Measurements from ENCODE around the gene GPR17. TPM values are rescaled to one million over a fixed set of nuclear protein-coding genes. Genes with fewer than 3 reads are reported as not detected.

Gene GPR17
- total RNA-seq, 2 experiments from 2014 or later: not detected

DNA sequence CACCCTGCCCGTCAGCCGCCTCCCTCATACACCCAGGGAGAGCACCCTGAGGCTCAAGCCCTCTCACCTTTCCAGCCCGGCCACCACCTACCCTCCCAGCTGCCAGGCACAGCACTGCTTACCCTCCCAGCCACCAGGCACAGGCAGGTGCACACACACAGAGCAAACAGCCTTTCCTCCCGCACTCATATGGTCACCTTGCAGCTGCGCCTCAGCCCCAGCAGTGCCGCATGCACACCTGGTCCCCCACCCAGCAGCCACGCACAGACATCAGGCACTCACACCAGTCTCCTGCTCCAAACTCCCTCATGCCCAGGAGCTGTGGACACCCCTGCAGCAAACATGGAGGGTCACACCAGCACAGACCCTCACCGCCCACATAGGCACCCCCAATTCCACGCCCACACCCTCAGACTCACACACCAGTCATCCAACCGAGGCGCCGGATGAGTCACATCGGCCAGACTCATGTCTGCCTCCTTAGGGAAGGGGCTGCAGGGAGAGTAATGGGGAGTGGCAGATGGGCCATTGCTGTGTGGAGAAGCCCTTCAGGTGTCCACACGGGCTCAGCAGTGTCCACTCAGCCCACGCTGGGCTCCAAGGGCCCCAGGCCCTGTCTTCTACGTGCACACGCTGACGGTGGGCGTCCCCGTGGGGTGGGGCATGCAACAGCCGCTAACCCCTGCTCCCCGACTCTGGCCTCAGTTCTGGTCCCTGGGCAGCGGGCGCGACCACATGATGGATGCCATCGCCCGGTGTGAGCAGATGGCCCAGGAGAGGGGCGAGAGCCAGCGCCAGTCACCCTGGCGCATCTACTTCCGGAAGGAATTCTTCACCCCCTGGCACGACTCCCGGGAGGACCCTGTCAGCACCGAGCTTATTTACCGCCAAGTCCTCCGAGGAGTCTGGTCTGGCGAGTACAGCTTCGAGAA lies 22.3 kb upstream of the GPR17 start:
- H3K9me3 Mint-ChIP-seq: no peaks in the 10 kb centered on the region
- no peak for TF ChIP-seq CTCF (IDR thresholded peaks at IDR 0.05)
- no peaks in the 10 kb centered on the region for H3K4me1 Mint-ChIP-seq (ENCODE audit: low read depth)
- no peaks in the 10 kb centered on the region for H3K36me3 Mint-ChIP-seq (ENCODE audit: low read depth)
- ATAC-seq (no peak), DNase-seq (no peak)
- POLR2A ChIA-PET: interaction anchor here (0.6 kb wide), 1 partner anchor 32 kb away, joined by 4 read pairs; no protein-coding TSS in a partner anchor
- intact Hi-C loops (cut with micrococcal nuclease): no loop called here
- H3K4me3 Mint-ChIP-seq: no peak overlapping the region
- CTCF ChIA-PET: interaction anchor here (0.9 kb wide), 1 partner anchor 97 kb away, joined by 3 read pairs; no protein-coding TSS in a partner anchor
- no peak overlapping the region for H3K27ac Mint-ChIP-seq
- no peaks in the 10 kb centered on the region for H3K27me3 Mint-ChIP-seq

DNA sequence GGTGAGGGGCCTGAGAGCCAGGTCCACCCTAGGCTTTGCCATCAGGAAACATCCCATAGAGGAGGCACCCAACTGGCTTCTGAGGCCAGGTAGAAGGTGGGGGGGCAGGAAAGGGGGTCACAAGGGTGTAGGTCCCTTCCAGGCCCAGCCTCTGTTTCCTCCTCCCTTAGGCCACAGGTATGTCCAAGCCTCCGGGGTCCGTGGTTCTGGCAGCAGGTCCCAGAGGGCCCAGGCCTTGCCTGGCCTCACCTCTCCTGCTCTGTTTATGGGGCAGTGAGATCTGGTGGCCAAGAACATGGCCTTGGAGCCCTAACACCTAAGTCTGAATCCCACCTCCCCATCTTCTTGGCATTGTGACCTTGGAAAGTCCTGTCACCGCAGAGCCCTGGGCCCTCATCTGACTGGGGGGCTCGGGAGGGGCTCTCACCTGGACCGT lies 21.6 kb upstream of the GPR17 start:
- POLR2A ChIA-PET: no interaction called here
- Mint-ChIP-seq H3K4me3 (no peak overlapping the region), H3K9me3 (no peaks in the 10 kb centered on the region), H3K27ac (no peak overlapping the region), H3K4me1 (ENCODE audit: low read depth) (no peaks in the 10 kb centered on the region), H3K36me3 (ENCODE audit: low read depth) (no peaks in the 10 kb centered on the region), H3K27me3 (no peaks in the 10 kb centered on the region)
- ATAC-seq (no peak), DNase-seq (no peak)
- no peak for TF ChIP-seq CTCF (IDR thresholded peaks at IDR 0.05)
- intact Hi-C loops (cut with micrococcal nuclease): no loop called here
- CTCF ChIA-PET: interaction anchor here (0.9 kb wide), 1 partner anchor 96 kb away, joined by 3 read pairs; no protein-coding TSS in a partner anchor

DNA sequence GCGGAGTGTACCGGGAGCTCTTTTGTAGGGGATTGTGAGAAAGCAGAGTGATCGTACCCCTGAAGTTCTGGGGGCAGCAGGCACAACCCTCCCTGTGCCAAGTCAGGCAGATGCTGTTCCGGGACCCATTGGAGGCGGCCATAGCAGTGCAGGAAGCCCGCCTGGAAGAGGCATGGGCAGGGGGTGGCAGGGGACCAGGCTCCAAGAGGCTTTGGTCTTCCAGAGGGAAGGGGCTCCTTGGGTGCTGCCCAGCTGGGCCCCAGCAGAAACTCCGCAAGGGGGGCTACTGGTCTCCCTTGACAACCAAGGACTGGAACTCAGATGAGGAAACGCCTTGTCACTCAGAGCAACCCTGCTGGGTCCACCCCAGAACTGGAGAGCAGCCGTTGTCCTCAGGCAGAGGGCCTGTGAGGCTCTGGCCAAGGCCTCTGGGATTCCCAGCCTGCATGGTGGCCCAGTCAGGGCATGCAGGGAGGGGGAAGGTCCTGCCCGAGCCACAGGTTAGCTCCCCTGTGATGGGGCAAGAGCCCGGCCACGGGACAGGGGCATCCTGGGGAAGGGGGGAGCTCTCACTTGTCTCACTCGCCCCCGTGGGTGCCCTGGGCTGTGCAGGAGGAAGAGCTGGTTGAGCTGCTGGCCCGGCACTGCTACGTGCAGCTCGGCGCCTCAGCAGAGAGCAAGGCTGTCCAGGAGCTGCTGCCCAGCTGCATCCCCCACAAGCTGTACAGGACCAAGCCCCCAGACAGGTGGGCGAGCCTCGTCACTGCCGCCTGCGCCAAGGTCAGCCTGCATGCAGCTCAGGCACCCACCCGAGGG lies 21.0 kb upstream of the GPR17 start:
- Mint-ChIP-seq H3K36me3 (ENCODE audit: low read depth) (no peaks in the 10 kb centered on the region), H3K9me3 (no peaks in the 10 kb centered on the region), H3K27me3 (no peaks in the 10 kb centered on the region), H3K27ac (no peak overlapping the region), H3K4me3 (no peak overlapping the region), H3K4me1 (ENCODE audit: low read depth) (no peaks in the 10 kb centered on the region)
- intact Hi-C loops (cut with micrococcal nuclease): loop anchor here (5.0 kb wide), 1 partner anchor 33 kb away; no protein-coding TSS in a partner anchor
- ChIA-PET POLR2A (interaction anchor here (0.5 to 1.0 kb wide), 2 partner anchors 16 to 421 kb away, joined by 3 to 4 read pairs; no protein-coding TSS in a partner anchor), CTCF (interaction anchor here (1.2 kb wide), 1 partner anchor 8 kb away, joined by 3 read pairs; no protein-coding TSS in a partner anchor)
- DNase-seq (no peak), ATAC-seq (no peak)
- TF ChIP-seq CTCF (IDR thresholded peaks at IDR 0.05): no peak

- H3K4me3 Mint-ChIP-seq: no peak overlapping the region
- intact Hi-C loops (cut with micrococcal nuclease): loop anchor here (5.0 kb wide), 1 partner anchor 33 kb away; no protein-coding TSS in a partner anchor
- no peaks in the 10 kb centered on the region for H3K4me1 Mint-ChIP-seq (ENCODE audit: low read depth)
- no peak for DNase-seq
- H3K36me3 Mint-ChIP-seq (ENCODE audit: low read depth): no peaks in the 10 kb centered on the region
- no peaks in the 10 kb centered on the region for H3K27me3 Mint-ChIP-seq
- H3K9me3 Mint-ChIP-seq: no peaks in the 10 kb centered on the region
- TF ChIP-seq CTCF (IDR thresholded peaks at IDR 0.05): no peak
- H3K27ac Mint-ChIP-seq: no peak overlapping the region
- CTCF ChIA-PET: interaction anchor here (1.2 kb wide), 1 partner anchor 9 kb away, joined by 3 read pairs; no protein-coding TSS in a partner anchor
- POLR2A ChIA-PET: interaction anchor here (0.5 to 1.0 kb wide), 2 partner anchors 15 to 422 kb away, joined by 3 to 4 read pairs; no protein-coding TSS in a partner anchor
- no peak for ATAC-seq
These were observed 20.4 kb upstream of the GPR17 start for GRCh38 chr2:127625572-127625951.
